K562 (cell line): ENCODE data around the gene TBC1D1. TPM values are rescaled to one million over a fixed set of nuclear protein-coding genes. Genes with fewer than 3 reads are reported as not detected.
"Not testable (repeated sequence)": the region's sequence is repeated elsewhere in the genome, so short reads cannot be mapped to it uniquely, and the experiment has no call there.

ENCODE experiments used
- ATAC-seq: fragments of 200-7000 bp; cut with Tn5 transposase; 3 replicates; pipeline ENCODE4 v1.9.1; 2020; ENCODE audit warnings: moderate library complexity
- BruUV-seq: library from RNA; stranded (reverse); fragments of 400-500 nt; replicated peaks from 2 replicates; lab custom pipeline; 2021; lab: Mats Ljungman, UMichigan
- CTCF ChIA-PET: fragments of 300-600 bp; formaldehyde crosslinking; extraction: SDS; loops from one replicate; lab custom pipeline; 2021; ENCODE audit warnings: low intra/inter-chr PET ratio; lab: Yijun Ruan, JAX
- POLR2A ChIA-PET: fragments of 300-600, 350-650 bp; sonication (Branson Sonifier 250); formaldehyde crosslinking; extraction: SDS; loops from one replicate; lab custom pipeline; 2021; ENCODE audit warnings: antibody characterized with exemption, inconsistent platforms; lab: Yijun Ruan, JAX
- DNase-seq, 4 experiments: peaks; one replicate each; pipeline versions ENCODE4 v3.0.0 to v3.0.0-alpha.2; 2011 to 2018; ENCODE audit warnings: low spot score in 3 of 4, mixed read lengths in 3 of 4; ENCODE audit errors: extremely low read depth in 1 of 4
- FAIRE-seq: peaks from 2 replicates; lab custom pipeline; 2011; peaks lifted over from hg19 to GRCh38; lab: Jason Lieb, UNC
- H2AFZ ChIP-seq: 2 replicates; pipeline ENCODE4 v1.6.0; 2011; ENCODE audit warnings: low read depth, low read length, control low read depth, inconsistent platforms
- H3K27ac ChIP-seq: fragments of 200-600 bp; 3 replicates; pipeline ENCODE4 v1.8.0; 2011; ENCODE audit warnings: low read depth, mild to moderate bottlenecking, control low read depth, inconsistent platforms, low read length, moderate library complexity, mixed read lengths; ENCODE audit errors: extremely low read depth
- H3K27me3 ChIP-seq, 2 experiments: fragments of 300-600 bp in 1 of 2; 2 replicates in 1 of 2; 3 replicates in 1 of 2; pipeline versions ENCODE4 v1.6.0 to v1.8.0; 2011; ENCODE audit warnings: inconsistent platforms in 2 of 2, low read length in 2 of 2, mild to moderate bottlenecking in 1 of 2, mixed read lengths in 1 of 2, moderate library complexity in 1 of 2; ENCODE audit not compliant: control insufficient read depth in 2 of 2, insufficient read depth in 2 of 2
- H3K36me3 ChIP-seq: fragments of 300-600 bp; 3 replicates; pipeline ENCODE4 v1.8.0; 2011; ENCODE audit warnings: mild to moderate bottlenecking, low read length, inconsistent platforms; ENCODE audit not compliant: control insufficient read depth, insufficient read depth
- H3K4me1 ChIP-seq, 2 experiments: fragments of 200-600 bp in 1 of 2; replicated peaks in 1 of 2; 2 replicates in 1 of 2; 3 replicates in 1 of 2; pipeline versions ENCODE4 v1.5.1 to v1.8.0; 2011; ENCODE audit warnings: inconsistent platforms in 2 of 2, low read length in 2 of 2, mild to moderate bottlenecking in 1 of 2, mixed read lengths in 1 of 2, moderate library complexity in 1 of 2; ENCODE audit not compliant: control insufficient read depth in 2 of 2, insufficient read depth in 2 of 2
- H3K4me2 ChIP-seq: 2 replicates; pipeline ENCODE4 v1.6.1; 2011; ENCODE audit warnings: low read length, control low read depth, inconsistent platforms, mixed read lengths; ENCODE audit not compliant: insufficient read depth
- H3K4me3 ChIP-seq: fragments of 200-600 bp; sonication (generic), shearing (Covaris generic); 2 replicates; pipeline ENCODE4 v1.5.1; 2016; ENCODE audit warnings: control low read depth, inconsistent platforms
- H3K79me2 ChIP-seq: fragments of 200-600 bp; 3 replicates; pipeline ENCODE4 v1.8.0; 2011; ENCODE audit warnings: low read length, inconsistent platforms; ENCODE audit not compliant: control insufficient read depth, insufficient read depth
- H3K9ac ChIP-seq, 2 experiments: 2 replicates each; pipeline versions ENCODE4 v1.6.0 to v1.6.1; 2011; ENCODE audit warnings: low read depth in 2 of 2, low read length in 2 of 2, control low read depth in 1 of 2, inconsistent platforms in 1 of 2, mild to moderate bottlenecking in 1 of 2, mixed read lengths in 1 of 2; ENCODE audit not compliant: insufficient read depth in 1 of 2
- H3K9me1 ChIP-seq: one replicate; pipeline ENCODE4 v1.6.0; 2011; ENCODE audit warnings: inconsistent platforms, mild to moderate bottlenecking, low read length, moderate library complexity; ENCODE audit not compliant: control insufficient read depth, insufficient read depth
- H3K9me3 ChIP-seq: replicated peaks from 2 replicates; pipeline ENCODE4 v1.5.1; 2011; ENCODE audit warnings: low read depth, low read length, inconsistent platforms; ENCODE audit not compliant: control insufficient read depth, insufficient read depth
- H4K20me1 ChIP-seq: replicated peaks from 2 replicates; pipeline ENCODE4 v1.6.1; 2011; ENCODE audit warnings: low read length, inconsistent platforms, mixed read lengths; ENCODE audit not compliant: control insufficient read depth, insufficient read depth
- BCOR ChIP-seq: fragments of 450-650 bp; IDR thresholded peaks from 2 replicates; pipeline ENCODE4 v1.6.1; 2016
- ETV6 ChIP-seq, 3 experiments: fragments of 150-350 bp in 1 of 3; sonication (generic) in 1 of 3; formaldehyde crosslinking in 1 of 3; IDR thresholded peaks; 2 replicates each; pipeline versions ENCODE4 v1.6.1 to v1.8.0; 2014 to 2022; ENCODE audit warnings: borderline replicate concordance in 2 of 3, low read depth in 2 of 3, antibody characterized with exemption in 1 of 3, low read length in 1 of 3, mild to moderate bottlenecking in 1 of 3, missing genetic modification reagents in 1 of 3
- MTF1 ChIP-seq: fragments of 250-450 bp; sonication (Bioruptor Pico); IDR thresholded peaks from 2 replicates; pipeline ENCODE4 v1.9.0; 2021; ENCODE audit warnings: moderate library complexity, mild to moderate bottlenecking, inconsistent platforms, borderline replicate concordance
- RBFOX2 ChIP-seq: fragments of 200-400 bp; formaldehyde crosslinking; IDR thresholded peaks from 2 replicates; pipeline ENCODE4 v1.6.1; 2017; ENCODE audit warnings: low read depth, mild to moderate bottlenecking, low read length, moderate library complexity
- TCF7L2 ChIP-seq: fragments of 150-350 bp; IDR thresholded peaks from 2 replicates; pipeline ENCODE4 v1.6.1; 2016; ENCODE audit warnings: low read depth, mild to moderate bottlenecking, low read length, moderate library complexity
- ZNF431 ChIP-seq: sonication (generic); formaldehyde crosslinking; IDR thresholded peaks from 2 replicates; pipeline ENCODE4 v1.8.0; 2022; ENCODE audit warnings: mild to moderate bottlenecking, missing genetic modification reagents
- ZNF764 ChIP-seq: fragments of 250-450 bp; sonication (Bioruptor Pico); IDR thresholded peaks from 2 replicates; pipeline ENCODE4 v1.4.0; 2020; ENCODE audit warnings: low read depth, mild to moderate bottlenecking, moderate library complexity
- WGBS: fragments of 100-300 bp; shearing (Covaris generic); methylation state at CpG from one replicate; pipeline ENCODE4 v1.1.6; 2016; ENCODE audit warnings: low coverage, mixed read lengths; ENCODE audit not compliant: insufficient coverage; ENCODE audit errors: missing lambda C conversion rate; 5-methylcytosine and 5-hydroxymethylcytosine counted together
- in situ Hi-C: fragments of 300-500 bp; cut with MboI; formaldehyde crosslinking; loops from 4 replicates; pipeline ENCODE4 v1.15.0; 2018; ENCODE audit warnings: inconsistent platforms, mixed read lengths
- intact Hi-C: fragments of 100-400 bp; cut with micrococcal nuclease; formaldehyde crosslinking; loops from 2 replicates; pipeline ENCODE4 v1.14.2; 2022
- polyA plus RNA-seq, 8 experiments: library from polyadenylated mRNA; depleted of rRNA in 4 of 8; stranded (reverse) in 5 of 8; unstranded in 3 of 8; fragments of >200 nt; fragmentation: Nextera tagmentation in 2 of 8; fragmentation: Illumina TruSeq in 1 of 8; extraction: Ambion mirVana in 2 of 8; extraction: Trizol in 1 of 8; gene quantifications; 2 replicates each; pipeline versions ENCODE4 v1.2.1 to v1.2.3, GENCODE V29; 2011 to 2014; ENCODE audit warnings: inconsistent platforms in 1 of 8, missing spikeins in 1 of 8
- total RNA-seq, 7 experiments: library from RNA; depleted of rRNA in 6 of 7; stranded (reverse); fragments of >200 nt in 6 of 7; fragmentation: Illumina TruSeq in 2 of 7; extraction: Trizol in 2 of 7; gene quantifications; 2 replicates each; pipeline versions ENCODE4 v1.2.1 to v1.2.3, GENCODE V29; 2011 to 2021; ENCODE audit warnings: low replicate concordance in 1 of 7

The TBC1D1 gene
- total and polyA plus RNA-seq, 9 of the 15 experiments (the other 6 are each of a cell fraction or from before 2014, with no cell fraction given), result 0.59 to 14.2 (median 8.8) TPM

DNA sequence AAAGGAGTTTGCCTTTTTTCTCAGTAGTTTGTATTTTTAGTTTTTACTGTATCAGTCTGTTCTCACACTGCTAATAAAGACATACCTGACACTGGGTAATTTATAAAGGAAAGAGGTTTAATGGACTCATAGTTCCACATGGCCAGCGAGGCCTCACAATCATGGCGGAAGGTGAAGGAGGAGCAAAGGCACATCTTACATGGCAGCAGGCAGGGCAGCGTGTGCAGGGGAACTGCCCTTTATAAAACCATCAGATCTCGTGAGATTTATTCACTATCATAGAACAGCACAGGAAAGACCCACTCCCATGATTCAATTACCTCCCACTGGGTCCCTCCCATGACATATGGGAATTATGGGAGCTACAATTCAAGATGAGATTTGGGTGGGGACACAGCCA lies 130.1 kb downstream of the TBC1D1 start:
- H3K79me2 ChIP-seq, BruUV-seq, H3K9me1 ChIP-seq, H3K4me2 ChIP-seq, H3K9me3 ChIP-seq: not testable (repeated sequence)
- peaks cover 8 to 11% of the 10 kb centered on the region in 2 experiments; a peak in 4 of 5 replicates for H3K27me3 ChIP-seq
- TF ChIP-seq ZNF431 (CRISPR knock-in tag), result peak; percentile 93
- TF ChIP-seq, all 486 proteins: peak for 1; not testable (repeated sequence) for 485
- WGBS, result 31% methylated on average over 4 of the region's 4 CpGs
- ATAC-seq, H3K9ac ChIP-seq, H3K4me1 ChIP-seq, H3K4me3 ChIP-seq, H3K36me3 ChIP-seq, H2AFZ ChIP-seq, intact Hi-C loops, H3K27ac ChIP-seq, FAIRE-seq, DNase-seq, H4K20me1 ChIP-seq, in situ Hi-C loops: not testable (repeated sequence)
- CTCF ChIA-PET, result interaction anchor here (0.5 kb wide), 1 partner anchor 292 kb away, joined by 3 read pairs; no protein-coding TSS in a partner anchor
- POLR2A ChIA-PET, result interaction anchor here (1.3 kb wide), 1 partner anchor 13 kb away, joined by 3 read pairs; no protein-coding TSS in a partner anchor

- no peaks in the 10 kb centered on the region for H3K36me3 ChIP-seq
- no peak for TF ChIP-seq ETV6 (IDR thresholded peaks at IDR 0.05; ENCODE audit: borderline replicate concordance in 1 of 2, low read depth in 2 of 2, low read length in 1 of 2)
- TF ChIP-seq ETV6 (CRISPR knock-in tag; IDR thresholded peaks at IDR 0.05; ENCODE audit: borderline replicate concordance), result no peak
- TF ChIP-seq RBFOX2, result no peak
- no peak for TF ChIP-seq ZNF764 (CRISPR knock-in tag)
- no peak for TF ChIP-seq BCOR
- no peak for TF ChIP-seq MTF1 (CRISPR knock-in tag)
- no peak for TF ChIP-seq TCF7L2
- ChIA-PET POLR2A (interaction anchor here (0.6 to 1.3 kb wide), 2 partner anchors 14 to 64 kb away, joined by 3 read pairs; no protein-coding TSS in a partner anchor), CTCF (no interaction called here)
- ATAC-seq, result no peak
- H4K20me1 ChIP-seq, result no peaks in the 10 kb centered on the region; the same call in 1 of the 2 replicates
- no peak overlapping the region for H3K4me2 ChIP-seq
- H3K9me1 ChIP-seq, result no peaks in the 10 kb centered on the region
- no peaks in the 10 kb centered on the region for H3K4me1 ChIP-seq
- H3K79me2 ChIP-seq, result no peaks in the 10 kb centered on the region
- no peak overlapping the region for H3K4me3 ChIP-seq
- H3K9me3 ChIP-seq, result no peaks in the 10 kb centered on the region
- no peak overlapping the region for H2AFZ ChIP-seq
- no peak for FAIRE-seq
- H3K9ac ChIP-seq, result no peak overlapping the region
- BruUV-seq, result no TSS peak
- H3K27me3 ChIP-seq, result peaks cover 12 to 16% of the 10 kb centered on the region in 2 experiments; a peak in 4 of 5 replicates
- DNase-seq, result no peak
- 19% methylated on average over 3 of the region's 3 CpGs for WGBS
- intact Hi-C loops, result no loop called here
- H3K27ac ChIP-seq, result no peak overlapping the region
- in situ Hi-C loops, result no loop called here
These were observed 130.9 kb downstream of the TBC1D1 start for GRCh38 chr4:38021751-38022150.
